Muscle of back (tissue), 11 donors: ENCODE measurements around the gene CCDC170. TPM values are rescaled to one million over a fixed set of nuclear protein-coding genes. Genes with fewer than 3 reads are reported as not detected.

ENCODE experiments used
- DNase-seq, 3 donors: peaks; one replicate each; pipeline versions ENCODE4 v3.0.0 to v3.0.0-alpha.2; 2013
- polyA plus RNA-seq, 10 donors: library from polyadenylated mRNA; unstranded; fragments of 120-200 nt; gene quantifications; one replicate each; pipeline ENCODE4 v1.2.1, GENCODE V29; 2013; ENCODE audit not compliant: insufficient read length in 10 of 10

The CCDC170 gene
- polyA plus RNA-seq, 10 donors: 0.50 to 1.7 (median 0.69) TPM

DNA sequence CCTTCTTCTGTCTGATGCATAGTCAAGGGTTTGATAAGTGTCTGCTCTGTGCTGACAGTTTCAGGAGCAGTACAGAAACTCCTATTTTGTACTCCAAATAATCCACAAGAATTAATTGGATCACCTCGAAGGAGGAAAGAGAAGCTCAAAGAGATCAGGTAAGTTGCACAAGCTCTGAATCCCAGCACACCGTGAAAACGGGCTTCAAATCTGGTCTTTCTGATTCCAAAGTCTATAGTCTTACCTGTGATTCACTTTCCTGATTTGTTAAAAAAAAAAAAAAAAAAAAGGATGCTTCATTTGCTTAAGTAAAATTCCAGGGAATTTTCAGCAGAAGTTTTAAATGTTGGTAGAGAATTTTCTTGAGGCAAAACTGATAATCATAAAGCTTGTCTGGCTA lies 157.8 kb downstream of the CCDC170 start:
- DNase-seq: no peak

DNA sequence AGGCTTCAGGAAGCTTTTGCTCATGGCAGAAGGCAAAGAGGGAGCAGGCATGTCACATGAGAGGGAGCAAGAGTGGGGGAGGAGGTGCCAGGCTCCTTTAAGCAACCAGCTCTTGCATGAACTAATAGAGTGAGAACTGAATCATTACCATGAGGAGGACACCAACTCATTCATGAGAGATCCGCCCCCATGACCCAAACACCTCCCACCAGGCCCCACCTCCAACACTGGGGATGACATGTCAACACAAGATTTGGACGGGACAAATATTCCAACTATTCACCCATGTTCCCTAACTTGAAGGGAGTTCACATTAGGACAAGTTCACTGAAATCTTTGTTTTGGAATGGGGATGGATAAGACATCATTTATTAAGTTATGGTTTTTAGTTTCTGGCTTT lies 158.5 kb downstream of the CCDC170 start:
- no peak for DNase-seq

DNA sequence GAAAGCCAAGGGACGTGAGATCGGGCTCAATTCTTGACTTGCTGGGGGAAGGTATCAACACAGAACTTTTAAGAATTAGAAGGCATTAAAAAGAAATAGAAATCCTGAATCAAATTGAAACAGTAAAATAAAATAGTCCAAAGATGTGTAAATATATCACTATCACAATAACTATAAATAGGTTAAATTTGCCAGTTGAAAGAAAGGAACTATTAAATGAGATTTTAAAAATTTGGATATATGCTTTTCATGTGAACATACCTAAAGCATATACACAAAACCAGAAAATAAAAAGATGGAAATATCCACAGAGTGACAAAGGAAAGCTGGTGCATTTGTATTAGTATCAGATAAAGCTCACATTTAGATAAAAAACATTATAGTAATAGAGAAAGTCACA lies 161.3 kb downstream of the CCDC170 start:
- no peak for DNase-seq

DNA sequence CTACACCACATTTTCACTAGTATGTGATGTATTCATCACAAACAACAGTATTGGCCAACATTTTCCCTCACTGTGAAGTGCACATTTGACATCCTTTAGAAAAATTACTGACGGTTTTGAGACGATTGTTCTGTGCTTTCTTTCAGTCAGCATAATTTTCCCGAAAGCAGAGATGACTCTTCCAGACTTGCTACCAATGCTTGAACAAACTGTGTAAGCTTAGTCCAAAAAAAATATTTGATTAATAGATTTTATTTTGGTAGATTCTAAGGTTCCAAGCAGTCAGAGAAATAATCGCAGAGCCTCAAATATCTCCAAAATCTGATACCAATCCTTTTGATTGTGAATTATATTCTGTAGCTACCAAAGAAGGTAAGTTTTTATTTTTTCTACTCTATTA lies 162.6 kb downstream of the CCDC170 start:
- no peak for DNase-seq

DNA sequence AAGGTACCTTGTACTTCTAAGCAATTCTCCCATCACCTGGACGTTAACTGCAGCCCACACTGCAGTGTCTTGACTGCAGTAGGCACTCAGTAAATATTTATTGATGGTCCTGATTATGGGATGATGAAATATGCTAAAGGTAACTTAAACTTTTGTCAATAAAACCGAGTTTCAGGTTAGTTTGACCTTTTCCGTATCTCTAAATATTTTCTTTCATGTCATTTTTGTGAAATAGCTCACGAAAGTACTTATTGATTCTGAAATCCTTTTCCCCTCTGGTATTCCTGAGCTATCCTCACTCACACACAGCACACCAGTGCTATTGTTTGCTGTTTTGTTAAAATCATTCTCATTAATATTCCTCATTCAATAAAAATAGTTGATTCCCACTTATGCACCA lies 164.3 kb downstream of the CCDC170 start:
- DNase-seq: no peak

DNA sequence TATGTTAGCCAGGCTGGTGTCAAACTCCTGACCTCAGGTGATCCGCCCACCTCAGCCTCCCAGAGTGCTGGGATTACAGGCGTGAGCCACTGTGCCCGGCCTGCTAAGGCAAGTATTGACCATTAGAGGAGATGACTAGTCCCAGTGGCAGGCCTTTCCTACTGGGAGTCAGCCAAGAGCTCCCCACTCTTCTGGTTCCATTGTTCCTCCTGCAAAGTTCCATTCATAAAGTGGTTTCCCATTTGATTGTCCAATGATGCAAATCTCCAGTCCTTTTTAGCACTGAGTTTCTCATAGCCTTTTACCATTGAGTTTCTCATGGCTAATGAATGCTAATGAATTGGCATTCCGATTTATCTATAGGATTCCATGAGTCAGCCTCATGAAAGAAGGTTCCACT lies 165.4 kb downstream of the CCDC170 start:
- DNase-seq: no peak

DNA sequence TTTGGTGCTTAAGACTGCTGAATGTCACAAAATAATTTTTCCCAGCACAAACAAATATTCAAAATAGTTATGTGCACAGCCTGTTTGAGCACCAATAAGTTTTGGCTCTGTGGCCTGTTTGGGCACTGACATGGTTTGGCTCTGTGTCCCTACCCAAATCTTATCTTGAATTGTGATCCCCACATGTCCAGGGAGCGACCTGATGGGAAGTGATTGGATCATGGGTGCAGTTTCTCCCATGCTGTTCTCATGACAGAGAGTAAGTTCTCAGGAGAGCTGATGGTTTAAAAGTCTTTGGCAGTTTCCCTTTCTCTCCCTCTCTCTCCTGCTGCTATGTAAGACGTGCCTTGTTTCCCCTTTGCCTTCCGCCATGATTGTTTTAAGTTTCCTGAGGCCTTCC lies 167.7 kb downstream of the CCDC170 start:
- DNase-seq: no peak

DNA sequence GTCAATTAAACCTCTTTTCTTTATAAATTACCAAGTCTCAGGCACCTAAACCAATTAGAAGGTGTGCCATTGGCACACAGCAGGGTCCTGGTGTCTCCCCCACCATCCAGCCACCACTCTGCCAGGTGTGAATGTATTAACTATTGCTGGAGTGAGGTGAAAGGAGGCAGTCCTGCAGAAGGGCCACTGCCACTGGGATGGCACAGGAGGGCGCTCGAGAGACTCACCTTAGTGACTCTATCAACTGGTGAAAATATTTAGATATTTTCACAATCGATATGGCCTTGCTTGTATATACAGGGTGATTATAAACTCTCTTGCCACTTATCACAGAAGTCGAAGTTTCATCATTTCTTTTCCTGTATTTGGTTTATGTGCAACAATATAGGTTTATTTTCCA lies 168.1 kb downstream of the CCDC170 start:
- DNase-seq: no peak

DNA sequence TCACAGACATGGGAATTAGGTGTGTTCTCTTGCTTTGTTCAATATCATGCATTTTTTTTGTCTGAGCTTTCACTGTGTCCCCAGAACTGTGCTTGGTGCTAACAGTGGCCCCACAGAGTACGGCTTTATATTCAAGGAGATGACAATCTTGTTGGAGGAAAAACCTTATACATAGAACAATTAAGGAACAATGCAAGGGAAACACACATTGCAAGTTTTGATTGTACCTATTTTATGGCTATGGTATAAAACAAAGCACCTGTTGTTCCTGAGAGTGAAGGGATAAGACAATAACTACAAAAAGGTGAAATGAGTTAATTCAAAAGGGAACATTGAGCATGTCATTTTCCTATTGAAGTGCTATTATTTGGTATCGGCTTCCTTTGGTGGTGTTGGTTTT lies 169.7 kb downstream of the CCDC170 start:
- no peak for DNase-seq

DNA sequence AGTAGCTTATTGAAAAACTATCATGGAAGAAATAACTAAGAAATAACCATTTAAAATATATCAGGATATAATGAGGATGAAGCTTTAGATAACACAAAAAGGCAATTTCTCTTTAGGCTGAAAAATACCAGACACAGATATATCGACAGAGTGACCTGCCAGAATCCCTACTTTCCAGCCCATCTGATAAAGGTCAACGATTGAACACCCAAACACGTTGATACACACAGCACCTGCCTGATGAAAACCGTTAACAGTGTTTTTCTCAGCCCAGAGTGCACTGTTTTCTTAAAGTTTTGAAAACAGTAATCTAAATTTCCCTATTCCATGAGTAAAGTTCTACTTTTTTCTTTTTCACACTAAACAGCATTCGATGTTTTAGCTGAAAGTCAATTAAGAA lies 170.6 kb downstream of the CCDC170 start:
- no peak for DNase-seq

DNA sequence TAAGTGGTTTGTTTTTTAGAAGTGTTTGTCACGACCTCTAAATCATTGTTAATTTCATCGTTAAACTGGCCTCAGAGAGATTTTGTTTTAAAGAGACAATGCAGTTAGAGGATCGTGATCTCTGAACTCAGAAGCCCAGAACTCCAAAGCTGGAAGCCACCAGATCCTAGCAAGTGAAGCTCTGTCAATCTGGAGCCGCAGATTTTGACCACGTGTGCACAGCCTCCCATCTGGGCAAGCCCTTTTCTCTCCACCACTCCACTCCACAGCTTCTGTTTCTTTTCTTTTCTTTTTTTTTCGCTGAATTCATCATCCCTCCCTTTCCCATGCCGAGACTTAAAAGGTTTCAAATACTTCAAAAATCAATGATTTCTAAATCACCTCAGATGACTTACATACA lies 171.5 kb downstream of the CCDC170 start:
- no peak for DNase-seq

DNA sequence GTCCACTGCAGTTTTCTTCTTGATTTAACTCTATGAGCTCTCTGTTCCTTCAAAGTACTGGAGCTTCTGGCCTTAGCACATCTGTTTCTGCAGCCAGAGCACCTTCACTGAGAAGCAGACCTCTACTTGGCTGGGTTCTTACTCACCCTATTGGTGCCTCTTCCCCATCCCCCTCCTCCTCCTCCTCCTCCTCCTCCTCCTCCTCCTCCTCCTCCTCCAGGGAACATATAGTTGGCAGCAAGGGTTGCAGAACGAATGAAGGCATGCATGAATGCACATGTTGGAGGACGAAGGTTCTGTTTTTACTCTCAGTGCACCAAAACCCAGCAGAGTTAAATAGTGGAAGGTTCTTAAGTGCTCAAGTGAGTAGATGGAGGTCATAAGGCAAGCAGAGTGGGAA lies 172.7 kb downstream of the CCDC170 start:
- DNase-seq: no peak

DNA sequence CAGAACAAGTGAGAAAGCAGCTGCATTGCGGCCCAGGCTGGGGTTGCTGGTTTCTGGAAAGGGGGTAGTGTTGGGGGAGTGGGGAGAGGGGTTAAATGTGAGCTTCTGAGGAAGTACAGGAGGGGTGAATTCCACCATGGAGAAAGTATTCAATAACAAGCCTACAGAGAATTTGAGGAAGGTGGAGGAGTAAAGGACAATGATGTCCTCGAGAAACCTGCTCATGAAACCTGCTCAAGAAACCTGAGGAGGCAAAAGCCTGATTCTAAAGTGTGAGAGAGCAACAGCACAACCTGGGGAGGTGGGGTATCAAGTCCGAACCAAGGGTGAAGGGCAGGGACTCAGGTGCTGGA lies 175.4 kb downstream of the CCDC170 start:
- no peak for DNase-seq

DNA sequence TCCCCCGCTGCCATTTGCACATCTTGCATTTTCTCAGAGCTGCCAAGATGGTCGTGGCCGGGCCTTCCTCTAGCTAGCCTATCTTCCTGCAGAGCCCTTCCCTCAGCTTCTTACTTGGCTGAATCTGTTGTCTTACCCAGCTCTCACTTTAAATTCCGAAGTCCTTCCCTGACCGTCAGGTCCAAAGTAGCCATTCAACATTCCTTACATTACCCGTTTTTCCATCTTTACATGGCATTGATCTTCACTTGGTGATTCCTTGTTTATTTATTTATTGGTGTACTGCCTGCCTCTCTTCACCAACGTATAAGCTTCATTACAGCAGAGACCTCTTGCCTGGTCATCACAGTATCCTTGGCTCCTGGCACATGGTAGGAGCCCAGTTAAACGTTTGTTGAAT lies 176.3 kb downstream of the CCDC170 start:
- no peak for DNase-seq

Other genes with a start within 250 kb of the CCDC170 start
- 10 to 100 TPM; 10.3 to 14.7 (median 11.1) TPM for gene ZBTB2, start 102.5 kb upstream of the CCDC170 start, polyA plus RNA-seq
- gene RMND1, start 41.9 kb upstream of the CCDC170 start, polyA plus RNA-seq: 10 to 100 TPM; 12.8 to 24.4 (median 21.4) TPM